SK-N-MC (cell line): ENCODE measurements around the gene LRRC32.

Experiments
- EZH2 ChIP-seq: fragments of 200-600 bp; sonication (generic); IDR thresholded peaks from one replicate; pipeline ENCODE4 v1.6.1; 2017; ENCODE audit warnings: antibody characterized with exemption
- FOXP2 ChIP-seq: optimal IDR thresholded peaks from 2 replicates; pipeline ENCODE3; 2011; ENCODE audit warnings: mild to moderate bottlenecking, moderate library complexity; ENCODE audit not compliant: insufficient read depth; ENCODE audit errors: extremely low read length, control extremely low read depth
- POLR2AphosphoS5 ChIP-seq: IDR thresholded peaks from 2 replicates; pipeline ENCODE4 v1.6.1; 2012; ENCODE audit warnings: mild to moderate bottlenecking, low read depth, low read length, borderline replicate concordance

DNA sequence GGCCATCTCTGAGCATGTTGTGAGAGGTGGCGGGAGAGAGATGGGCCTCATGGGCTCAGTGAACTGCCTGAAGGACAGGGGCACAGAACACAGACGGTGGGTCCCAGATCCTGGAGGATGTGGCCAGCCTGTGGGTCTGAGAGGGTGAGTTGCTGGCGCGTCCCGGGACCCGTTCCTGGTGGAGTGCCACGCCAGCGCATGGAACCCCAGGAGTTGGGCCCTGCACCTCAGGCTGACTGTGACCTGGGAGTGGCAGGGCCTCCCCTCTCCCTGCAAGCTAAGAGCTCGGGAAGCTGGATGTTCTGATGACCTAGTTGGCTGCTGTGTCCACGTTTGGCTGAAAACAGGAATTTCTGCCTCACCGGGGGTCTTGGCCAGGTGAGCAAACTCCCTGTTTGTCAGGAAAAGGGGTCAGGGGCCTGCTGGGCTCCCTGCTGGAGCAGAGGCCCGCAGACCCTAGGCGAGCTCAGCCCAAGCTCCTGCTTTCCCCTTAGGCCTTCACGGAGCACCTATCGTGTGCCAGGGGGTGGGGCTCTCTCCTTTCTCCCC, 15.0 kb downstream of the LRRC32 start:
- TF ChIP-seq EZH2 (no peak), POLR2AphosphoS5 (no peak), FOXP2 (no peak)
